ENCODE results near the gene COL25A1. TPM values are rescaled to one million over a fixed set of nuclear protein-coding genes. Genes with fewer than 3 reads are reported as not detected.

COL25A1 gene
- total RNA-seq, 1 experiment from 2014 or later = 4.2 TPM

DNA sequence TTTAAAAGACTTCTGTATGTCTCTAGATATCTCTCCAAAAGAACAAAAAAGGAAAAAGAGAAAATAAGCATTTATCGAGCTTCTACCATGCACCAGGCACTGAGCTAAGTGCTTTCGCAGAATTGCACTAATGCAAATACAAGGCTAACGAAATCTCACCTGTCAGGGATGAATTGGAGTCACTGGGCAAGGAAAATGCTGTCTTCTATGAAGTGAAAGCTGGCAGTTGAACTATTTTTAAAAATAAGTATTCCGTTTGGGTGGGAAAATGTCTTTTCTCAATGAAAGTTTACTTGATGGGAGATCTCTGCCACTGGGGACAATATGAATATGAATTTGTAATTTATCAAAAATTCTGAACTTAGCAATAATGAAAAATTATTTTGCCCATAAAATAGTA is 47.6 kb downstream of the COL25A1 start:
- H3K79me2 ChIP-seq (ENCODE audit: insufficient read depth, low read length) = no peaks in the 10 kb centered on the region
- no peaks in the 10 kb centered on the region for H4K20me1 ChIP-seq (ENCODE audit: control insufficient read depth, insufficient read depth, insufficient read length)
- H2BK12ac ChIP-seq (ENCODE audit: insufficient read length, low read depth, low read length) = no peak overlapping the region
- H2BK120ac ChIP-seq (ENCODE audit: low read depth, low read length, poor library complexity, severe bottlenecking) = no peak overlapping the region
- WGBS (ENCODE audit: extremely low coverage, insufficient read length, low lambda C conversion rate) = no CpG with 5 or more reads among the region's 4 CpGs
- H3K27ac ChIP-seq (ENCODE audit: insufficient read length, low read depth, low read length) = no peak overlapping the region
- H3K9ac ChIP-seq (ENCODE audit: extremely low read depth, insufficient read length, low read length) = no peak overlapping the region
- no peak overlapping the region for H2BK20ac ChIP-seq (ENCODE audit: low read depth, low read length, poor library complexity, severe bottlenecking)
- H3K23me2 ChIP-seq (ENCODE audit: insufficient read length, low read depth, low read length, poor library complexity, severe bottlenecking) = no peaks in the 10 kb centered on the region
- no peaks in the 10 kb centered on the region for H3K4me1 ChIP-seq (ENCODE audit: insufficient read depth, low read length)
- no peak overlapping the region for H3K4ac ChIP-seq (ENCODE audit: low read depth, low read length)
- no peak overlapping the region for H4K8ac ChIP-seq (replicated peaks; ENCODE audit: insufficient read length, low read depth, low read length)
- H3T11ph ChIP-seq (ENCODE audit: low read length) = no peak overlapping the region
- Mint-ChIP-seq H3K27ac (no peak overlapping the region), H3K9me3 (no peaks in the 10 kb centered on the region), H3K36me3 (ENCODE audit: insufficient read depth in 1 of 3, low read depth in 3 of 3) (no peaks in the 10 kb centered on the region), H3K4me1 (peaks cover 4% of the 10 kb centered on the region in 2 experiments; a peak in 2 of 4 replicates), H3K4me3 (no peak overlapping the region), H3K27me3 (ENCODE audit: low read depth) (no peaks in the 10 kb centered on the region)
- H3K23ac ChIP-seq (ENCODE audit: insufficient read length, low read depth, low read length) = no peak overlapping the region
- no peak overlapping the region for H2AK5ac ChIP-seq (ENCODE audit: insufficient read length, low read length)
- no peak overlapping the region for H2BK5ac ChIP-seq (ENCODE audit: insufficient read length, low read length)
- no peak overlapping the region for H2BK15ac ChIP-seq (ENCODE audit: low read depth, low read length)
- TF ChIP-seq, protein P1, sequence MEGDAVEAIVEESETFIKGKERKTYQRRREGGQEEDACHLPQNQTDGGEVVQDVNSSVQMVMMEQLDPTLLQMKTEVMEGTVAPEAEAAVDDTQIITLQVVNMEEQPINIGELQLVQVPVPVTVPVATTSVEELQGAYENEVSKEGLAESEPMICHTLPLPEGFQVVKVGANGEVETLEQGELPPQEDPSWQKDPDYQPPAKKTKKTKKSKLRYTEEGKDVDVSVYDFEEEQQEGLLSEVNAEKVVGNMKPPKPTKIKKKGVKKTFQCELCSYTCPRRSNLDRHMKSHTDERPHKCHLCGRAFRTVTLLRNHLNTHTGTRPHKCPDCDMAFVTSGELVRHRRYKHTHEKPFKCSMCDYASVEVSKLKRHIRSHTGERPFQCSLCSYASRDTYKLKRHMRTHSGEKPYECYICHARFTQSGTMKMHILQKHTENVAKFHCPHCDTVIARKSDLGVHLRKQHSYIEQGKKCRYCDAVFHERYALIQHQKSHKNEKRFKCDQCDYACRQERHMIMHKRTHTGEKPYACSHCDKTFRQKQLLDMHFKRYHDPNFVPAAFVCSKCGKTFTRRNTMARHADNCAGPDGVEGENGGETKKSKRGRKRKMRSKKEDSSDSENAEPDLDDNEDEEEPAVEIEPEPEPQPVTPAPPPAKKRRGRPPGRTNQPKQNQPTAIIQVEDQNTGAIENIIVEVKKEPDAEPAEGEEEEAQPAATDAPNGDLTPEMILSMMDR (conservative IDR thresholded peaks at IDR 0.05) = no peak
- no peak overlapping the region for H3K14ac ChIP-seq (ENCODE audit: insufficient read depth, low read length)
- H3K56ac ChIP-seq (ENCODE audit: insufficient read length, low read depth, low read length) = no peak overlapping the region
- no peaks in the 10 kb centered on the region for H3K9me3 ChIP-seq (ENCODE audit: control insufficient read depth, low read depth, low read length)
- H3K27me3 ChIP-seq (ENCODE audit: insufficient read depth, low read length) = no peaks in the 10 kb centered on the region
- no peak for DNase-seq
- H3K79me1 ChIP-seq (ENCODE audit: insufficient read depth, low read depth, low read length, poor library complexity, severe bottlenecking) = no peaks in the 10 kb centered on the region
- H3K18ac ChIP-seq (ENCODE audit: insufficient read length, low read depth, low read length) = no peak overlapping the region
- H3K4me2 ChIP-seq (ENCODE audit: insufficient read depth, insufficient read length, low read length) = no peak overlapping the region
- no peak overlapping the region for H2AFZ ChIP-seq (ENCODE audit: low read length)
- no peak overlapping the region for H4K91ac ChIP-seq (ENCODE audit: insufficient read length, low read depth, low read length)
- H4K5ac ChIP-seq (ENCODE audit: insufficient read length, low read depth, low read length) = no peak overlapping the region
